ENCODE results near the gene SMARCA2.

SMARCA2 gene

GRCh38 chr9:2227144-2227867 is 212.2 kb downstream of the SMARCA2 start:
- peak; percentile 14 for DNase-seq

GRCh38 chr9:2228132-2228531 is 213.0 kb downstream of the SMARCA2 start:
- DNase-seq, result peak; percentile 49

GRCh38 chr9:2228641-2229040 is 213.5 kb downstream of the SMARCA2 start:
- DNase-seq, result no peak

- DNase-seq, result no peak
These were observed 214.1 kb downstream of the SMARCA2 start for GRCh38 chr9:2229109-2229721.

- DNase-seq, result no peak
These were observed 215.2 kb downstream of the SMARCA2 start for GRCh38 chr9:2230362-2230761.

GRCh38 chr9:2231101-2231500 is 216.0 kb downstream of the SMARCA2 start:
- DNase-seq, result no peak

GRCh38 chr9:2231829-2232228 is 216.7 kb downstream of the SMARCA2 start:
- DNase-seq, result peak; percentile 61

- no peak for DNase-seq
These were observed 218.1 kb downstream of the SMARCA2 start for GRCh38 chr9:2233274-2233673.

- DNase-seq, result peak; percentile 46
These were observed 219.3 kb downstream of the SMARCA2 start for GRCh38 chr9:2234371-2234893.

GRCh38 chr9:2235623-2236022 is 220.5 kb downstream of the SMARCA2 start:
- DNase-seq, result no peak

GRCh38 chr9:2236850-2237249 is 221.7 kb downstream of the SMARCA2 start:
- no peak for DNase-seq

- DNase-seq, result no peak
These were observed 226.3 kb downstream of the SMARCA2 start for GRCh38 chr9:2241461-2241835.

GRCh38 chr9:2241836-2242741 is 226.9 kb downstream of the SMARCA2 start:
- DNase-seq, result peak; percentile 85

GRCh38 chr9:2242831-2243330 is 227.7 kb downstream of the SMARCA2 start:
- DNase-seq, result peak; percentile 33

All from EL (cell line).